ENCODE data around the gene SND1.

Gene SND1

GRCh38 chr7:127891854-127892438 is 240.0 kb downstream of the SND1 start:
- CTCF ChIA-PET = interaction anchor here (1.2 to 1.3 kb wide), 2 partner anchors 9 to 11 kb away, joined by 3 to 4 read pairs; no protein-coding TSS in a partner anchor
- TF ChIP-seq CTCF (IDR thresholded peaks at IDR 0.05; ENCODE audit: control extremely low read depth, extremely low read depth, low read depth, missing control alignments) = no peak
- no peak for DNase-seq (ENCODE audit: extremely low spot score)
- POLR2A ChIA-PET = no interaction called here

GRCh38 chr7:127892488-127893314 is 240.7 kb downstream of the SND1 start:
- no peak for TF ChIP-seq CTCF (IDR thresholded peaks at IDR 0.05; ENCODE audit: control extremely low read depth, extremely low read depth, low read depth, missing control alignments)
- ChIA-PET CTCF (interaction anchor here (0.6 to 1.8 kb wide), 4 partner anchors 8 to 27 kb away, joined by 3 to 5 read pairs (median 4); no protein-coding TSS in a partner anchor), POLR2A (no interaction called here)
- no peak for DNase-seq (ENCODE audit: extremely low spot score)

GRCh38 chr7:127893547-127893946 is 241.6 kb downstream of the SND1 start:
- no peak for TF ChIP-seq CTCF (IDR thresholded peaks at IDR 0.05; ENCODE audit: control extremely low read depth, extremely low read depth, low read depth, missing control alignments)
- no peak for DNase-seq (ENCODE audit: extremely low spot score)
- CTCF ChIA-PET = interaction anchor here (1.8 kb wide), 1 partner anchor 9 kb away, joined by 5 read pairs; no protein-coding TSS in a partner anchor
- POLR2A ChIA-PET = no interaction called here

- no peak for DNase-seq (ENCODE audit: extremely low spot score)
- POLR2A ChIA-PET = no interaction called here
- no peak for TF ChIP-seq CTCF (IDR thresholded peaks at IDR 0.05; ENCODE audit: control extremely low read depth, extremely low read depth, low read depth, missing control alignments)
- CTCF ChIA-PET = interaction anchor here (1.5 to 4.8 kb wide), 4 partner anchors 8 to 22 kb away, joined by 4 to 42 read pairs (median 4); no protein-coding TSS in a partner anchor
Measured at GRCh38 chr7:127894588-127894987, 242.6 kb downstream of the SND1 start.

- POLR2A ChIA-PET = no interaction called here
- no peak for DNase-seq (ENCODE audit: extremely low spot score)
- CTCF ChIA-PET = interaction anchor here (1.5 to 4.8 kb wide), 4 partner anchors 13 to 39 kb away, joined by 3 to 42 read pairs (median 4); no protein-coding TSS in a partner anchor
- TF ChIP-seq CTCF (IDR thresholded peaks at IDR 0.05; ENCODE audit: control extremely low read depth, extremely low read depth, low read depth, missing control alignments) = no peak
Measured at GRCh38 chr7:127895360-127895759, 243.4 kb downstream of the SND1 start.

GRCh38 chr7:127895814-127896280 is 243.9 kb downstream of the SND1 start:
- ChIA-PET POLR2A (no interaction called here), CTCF (interaction anchor here (1.3 to 4.8 kb wide), 5 partner anchors 12 to 57 kb away, joined by 3 to 42 read pairs (median 4); no protein-coding TSS in a partner anchor)
- no peak for DNase-seq (ENCODE audit: extremely low spot score)
- no peak for TF ChIP-seq CTCF (IDR thresholded peaks at IDR 0.05; ENCODE audit: control extremely low read depth, extremely low read depth, low read depth, missing control alignments)
